ENCODE results near the gene STEAP3.

The STEAP3 gene

DNA sequence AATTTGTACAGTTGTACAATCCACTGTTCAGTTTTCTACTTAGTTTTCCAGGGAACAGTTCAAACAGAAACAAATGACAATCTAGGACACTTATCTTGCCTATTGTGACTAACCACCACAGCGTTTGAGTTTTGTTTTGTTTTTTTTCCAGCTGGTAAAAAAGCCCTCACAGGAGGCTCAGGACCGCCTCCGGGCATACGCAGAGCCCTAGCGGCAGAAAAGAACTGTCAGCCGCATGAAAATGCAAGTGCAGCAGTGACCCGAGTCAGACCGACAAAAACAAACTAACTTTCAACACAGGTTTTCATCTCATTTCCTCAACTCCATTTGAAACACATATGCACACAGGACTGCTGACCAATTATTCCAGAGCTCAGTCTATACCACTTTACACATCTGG is 68.6 kb downstream of the STEAP3 start:
- DNase-seq (ENCODE audit: low read depth in 2 of 2), result no peak

- DNase-seq (ENCODE audit: low read depth in 2 of 2), result no peak
These were observed 69.6 kb downstream of the STEAP3 start for GRCh38 chr2:119293254-119293653.

DNA sequence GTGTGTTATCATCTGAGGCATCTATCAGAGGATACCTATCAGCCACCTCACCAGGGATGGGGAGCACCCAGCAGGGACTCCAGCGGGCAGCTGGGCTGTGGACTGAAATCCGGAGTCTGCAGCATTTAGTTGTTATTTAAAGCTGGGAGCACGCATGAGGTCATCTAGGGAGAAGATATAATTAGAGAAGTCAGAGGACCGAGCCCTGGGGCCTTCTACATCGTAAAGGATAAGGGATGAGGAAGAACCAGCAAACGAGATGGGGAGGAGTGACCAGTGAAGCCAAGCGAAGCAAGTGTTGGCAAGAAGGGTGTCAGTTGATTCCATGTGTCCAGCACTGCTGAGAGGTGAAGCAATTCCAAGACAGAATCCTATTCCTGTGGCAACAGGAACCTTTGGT is 70.3 kb downstream of the STEAP3 start:
- no peak for DNase-seq (ENCODE audit: low read depth in 2 of 2)

DNA sequence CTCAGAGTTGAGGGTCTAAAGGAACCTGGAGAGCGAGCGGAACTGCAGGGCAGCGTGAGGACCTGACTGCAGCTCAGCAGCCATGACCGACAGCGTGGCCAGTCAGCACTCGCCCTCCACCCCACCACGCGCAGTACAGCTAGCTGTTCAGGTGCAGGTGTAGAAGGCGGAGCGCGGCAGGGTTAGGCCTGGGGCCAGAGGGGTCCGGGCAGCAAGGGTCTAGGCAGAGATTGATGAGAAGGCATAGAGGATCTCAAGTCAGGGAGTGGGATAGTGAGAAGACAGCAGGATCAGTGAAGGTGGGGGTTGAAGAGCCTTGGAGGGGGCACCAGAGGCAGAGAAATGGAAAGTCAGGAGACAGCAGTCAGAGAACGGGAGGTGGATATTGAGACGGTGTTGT is 71.0 kb downstream of the STEAP3 start:
- no peak for DNase-seq (ENCODE audit: low read depth in 2 of 2)

- no peak for DNase-seq (ENCODE audit: low read depth in 2 of 2)
These were observed 72.2 kb downstream of the STEAP3 start for GRCh38 chr2:119295688-119296375.

DNA sequence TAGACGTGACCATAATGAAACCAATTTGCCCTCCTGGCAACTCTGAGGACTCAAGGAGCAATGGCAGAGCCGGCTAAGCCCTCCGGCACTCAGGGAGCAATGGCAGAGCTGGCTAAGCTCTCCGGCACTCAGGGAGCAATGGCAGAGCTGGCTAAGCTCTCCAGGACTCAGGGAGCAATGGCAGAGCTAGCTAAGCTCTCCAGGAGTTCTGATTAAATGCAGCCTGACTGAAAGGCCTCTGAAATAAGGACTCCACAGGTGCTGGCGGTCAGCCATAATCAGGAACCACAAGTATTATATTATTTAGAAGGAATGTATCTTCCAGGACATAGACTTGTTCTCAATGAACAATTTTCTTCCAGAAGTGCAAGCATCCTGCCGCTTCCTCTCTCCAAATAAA is 77.8 kb downstream of the STEAP3 start:
- DNase-seq (ENCODE audit: low read depth in 2 of 2), result no peak

GRCh38 chr2:119304847-119305246 is 81.2 kb downstream of the STEAP3 start:
- no peak for DNase-seq (ENCODE audit: low read depth in 2 of 2)

GRCh38 chr2:119305497-119306195 is 82.0 kb downstream of the STEAP3 start:
- no peak for DNase-seq (ENCODE audit: low read depth in 2 of 2)

- no peak for DNase-seq (ENCODE audit: low read depth in 2 of 2)
These were observed 82.6 kb downstream of the STEAP3 start for GRCh38 chr2:119306196-119306590.

- no peak for DNase-seq (ENCODE audit: low read depth in 2 of 2)
These were observed 83.9 kb downstream of the STEAP3 start for GRCh38 chr2:119307419-119308140.

- DNase-seq (ENCODE audit: low read depth in 2 of 2), result no peak
These were observed 85.2 kb downstream of the STEAP3 start for GRCh38 chr2:119308793-119309330.

DNA sequence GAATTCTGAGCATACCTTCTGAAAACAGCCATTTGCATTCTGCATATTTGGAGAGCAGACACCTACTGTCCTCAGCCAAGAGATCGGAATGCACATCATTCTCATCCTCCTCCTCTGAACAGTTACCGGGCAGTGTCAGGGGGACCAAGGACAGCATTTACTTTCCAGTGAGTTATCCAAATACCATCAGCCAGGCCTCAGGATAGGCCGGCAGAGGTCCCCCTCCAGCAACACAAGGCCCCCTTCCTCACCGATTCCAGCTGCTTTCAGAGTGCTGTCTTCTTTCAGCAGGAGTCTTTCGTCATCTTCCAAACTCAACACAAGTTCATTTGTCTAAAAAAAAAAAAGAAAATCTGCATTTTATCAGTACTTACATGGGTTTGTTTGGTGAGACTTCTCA is 87.7 kb downstream of the STEAP3 start:
- DNase-seq (ENCODE audit: low read depth in 2 of 2), result no peak

DNA sequence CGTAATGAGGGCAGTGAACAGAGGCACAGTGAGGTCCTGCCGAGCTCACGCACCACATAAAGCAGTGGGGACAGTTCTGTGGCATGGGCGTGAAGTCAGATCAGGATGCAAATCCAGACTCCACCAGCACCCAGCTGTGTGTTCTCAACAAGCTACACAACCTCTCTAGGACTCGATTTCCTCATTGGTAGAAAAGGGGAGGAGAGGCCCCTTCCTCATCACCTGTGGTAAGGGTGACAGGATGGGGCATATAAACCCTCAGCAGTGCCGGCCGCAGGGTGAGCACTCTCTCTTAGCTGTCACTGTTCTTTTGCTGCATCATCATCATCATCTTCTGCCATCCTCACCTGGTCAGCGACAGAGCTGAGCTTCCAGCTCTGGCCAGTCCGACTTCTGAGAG is 88.2 kb downstream of the STEAP3 start:
- DNase-seq (ENCODE audit: low read depth in 2 of 2), result no peak
